HEK293 (cell line): ENCODE data around the gene ZBTB17.

Source experiments
- FEZF1 ChIP-seq: fragments of 450-650 bp; formaldehyde crosslinking; IDR thresholded peaks from 2 replicates; pipeline ENCODE4 v1.5.1; 2016; ENCODE audit warnings: missing biosample characterization, missing genetic modification characterization
- OSR2 ChIP-seq: fragments of 450-650 bp; formaldehyde crosslinking; IDR thresholded peaks from 2 replicates; pipeline ENCODE4 v1.5.1; 2016; ENCODE audit warnings: missing biosample characterization, missing genetic modification characterization
- SALL2 ChIP-seq: fragments of 450-650 bp; formaldehyde crosslinking; IDR thresholded peaks from 2 replicates; pipeline ENCODE4 v1.5.0; 2017; ENCODE audit warnings: missing biosample characterization, mild to moderate bottlenecking, missing genetic modification characterization, borderline replicate concordance
- TSHZ1 ChIP-seq: fragments of 450-650 bp; formaldehyde crosslinking; IDR thresholded peaks from 2 replicates; pipeline ENCODE4 v1.5.1; 2016; ENCODE audit warnings: missing biosample characterization, missing genetic modification characterization, borderline replicate concordance
- YY1 ChIP-seq: fragments of 450-650 bp; formaldehyde crosslinking; IDR thresholded peaks from 2 replicates; pipeline ENCODE4 v1.5.1; 2018; ENCODE audit warnings: missing biosample characterization, missing genetic modification characterization
- ZNF148 ChIP-seq: fragments of 450-650 bp; formaldehyde crosslinking; IDR thresholded peaks from 2 replicates; pipeline ENCODE4 v1.5.0; 2017; ENCODE audit warnings: missing biosample characterization, missing genetic modification characterization, borderline replicate concordance
- ZNF530 ChIP-seq: fragments of 450-650 bp; formaldehyde crosslinking; IDR thresholded peaks from 2 replicates; pipeline ENCODE4 v1.5.1; 2016; ENCODE audit warnings: low read depth, missing biosample characterization, missing genetic modification characterization
- ZNF621 ChIP-seq: fragments of 450-650 bp; formaldehyde crosslinking; IDR thresholded peaks from 2 replicates; pipeline ENCODE4 v1.5.1; 2017; ENCODE audit warnings: missing biosample characterization, missing genetic modification characterization
- TF ChIP-seq, protein P1 (sequence below): fragments of 450-650 bp; formaldehyde crosslinking; IDR thresholded peaks from 2 replicates; pipeline ENCODE4 v1.5.1; 2016; ENCODE audit warnings: missing biosample characterization, missing genetic modification characterization

DNA sequence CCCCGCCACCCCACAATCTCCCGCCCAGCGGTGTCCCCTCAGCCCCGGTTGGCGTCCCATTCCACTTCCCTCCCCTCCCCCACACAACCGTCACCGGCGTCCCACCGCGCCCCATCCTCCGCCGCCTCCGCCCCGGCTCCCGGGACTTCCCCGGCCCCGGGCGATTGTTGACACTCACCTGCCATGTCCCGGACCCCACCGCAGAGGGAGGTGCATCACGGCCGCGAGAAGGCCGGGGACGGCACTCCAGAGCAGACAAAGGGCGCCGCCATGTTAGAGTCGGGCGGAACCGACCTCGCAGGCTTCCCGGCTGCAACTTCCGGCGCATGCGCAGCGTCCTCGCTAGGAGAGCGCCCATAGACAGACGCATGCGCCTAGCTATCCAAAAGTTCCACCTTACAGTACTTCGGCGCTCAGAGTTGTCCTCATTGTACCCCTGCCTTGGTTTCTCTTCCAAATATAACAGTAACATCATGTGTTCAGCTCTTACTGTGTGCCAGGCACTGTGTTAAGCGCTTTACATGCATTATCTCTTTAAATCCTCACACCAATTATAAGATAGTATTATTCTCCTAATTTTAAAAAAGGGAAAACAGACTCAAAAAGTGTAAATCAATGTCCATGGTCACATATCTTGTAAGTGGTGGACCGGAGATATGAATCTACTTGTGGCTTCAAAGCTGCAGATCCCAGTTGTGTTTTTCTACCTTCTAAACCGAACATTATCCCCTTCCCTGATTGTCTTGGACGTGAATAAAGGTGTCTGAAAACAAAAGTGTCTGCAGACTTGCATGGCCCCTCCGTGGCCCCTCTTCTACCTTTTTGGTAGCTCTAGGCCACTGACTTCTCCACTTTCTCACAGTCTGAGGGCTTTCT lies at the start of gene ZBTB17:
- TF ChIP-seq, protein P1, sequence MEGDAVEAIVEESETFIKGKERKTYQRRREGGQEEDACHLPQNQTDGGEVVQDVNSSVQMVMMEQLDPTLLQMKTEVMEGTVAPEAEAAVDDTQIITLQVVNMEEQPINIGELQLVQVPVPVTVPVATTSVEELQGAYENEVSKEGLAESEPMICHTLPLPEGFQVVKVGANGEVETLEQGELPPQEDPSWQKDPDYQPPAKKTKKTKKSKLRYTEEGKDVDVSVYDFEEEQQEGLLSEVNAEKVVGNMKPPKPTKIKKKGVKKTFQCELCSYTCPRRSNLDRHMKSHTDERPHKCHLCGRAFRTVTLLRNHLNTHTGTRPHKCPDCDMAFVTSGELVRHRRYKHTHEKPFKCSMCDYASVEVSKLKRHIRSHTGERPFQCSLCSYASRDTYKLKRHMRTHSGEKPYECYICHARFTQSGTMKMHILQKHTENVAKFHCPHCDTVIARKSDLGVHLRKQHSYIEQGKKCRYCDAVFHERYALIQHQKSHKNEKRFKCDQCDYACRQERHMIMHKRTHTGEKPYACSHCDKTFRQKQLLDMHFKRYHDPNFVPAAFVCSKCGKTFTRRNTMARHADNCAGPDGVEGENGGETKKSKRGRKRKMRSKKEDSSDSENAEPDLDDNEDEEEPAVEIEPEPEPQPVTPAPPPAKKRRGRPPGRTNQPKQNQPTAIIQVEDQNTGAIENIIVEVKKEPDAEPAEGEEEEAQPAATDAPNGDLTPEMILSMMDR (tag by site-specific recombination), result no peak; the same call in 1 of the 2 replicates
- TF ChIP-seq FEZF1 (tag by site-specific recombination), result no peak
- TF ChIP-seq ZNF621 (tag by site-specific recombination), result no peak
- peak; percentile 99 for TF ChIP-seq YY1
- TF ChIP-seq TSHZ1, result no peak
- TF ChIP-seq ZNF530 (tag by site-specific recombination), result no peak
- TF ChIP-seq OSR2 (tag by site-specific recombination), result no peak
- TF ChIP-seq ZNF148, result no peak
- TF ChIP-seq SALL2 (tag by site-specific recombination), result no peak
